MV-4-11 (cell line): ENCODE data around the gene ACSBG1.
A peak's percentile ranks its signal among the peaks of the same experiment; 100 is the strongest.

Experiments used
- DNase-seq: peaks from one replicate; lab custom pipeline; 2025; lab: John Stamatoyannopoulos, UW

The ACSBG1 gene

GRCh38 chr15:78234515-78235040 is at the start of gene ACSBG1:
TSS of gene ACSBG1 (minus strand) at chr15:78234565. CDS start at chr15:78234501, 64 bp downstream.
- no peak for DNase-seq

DNA sequence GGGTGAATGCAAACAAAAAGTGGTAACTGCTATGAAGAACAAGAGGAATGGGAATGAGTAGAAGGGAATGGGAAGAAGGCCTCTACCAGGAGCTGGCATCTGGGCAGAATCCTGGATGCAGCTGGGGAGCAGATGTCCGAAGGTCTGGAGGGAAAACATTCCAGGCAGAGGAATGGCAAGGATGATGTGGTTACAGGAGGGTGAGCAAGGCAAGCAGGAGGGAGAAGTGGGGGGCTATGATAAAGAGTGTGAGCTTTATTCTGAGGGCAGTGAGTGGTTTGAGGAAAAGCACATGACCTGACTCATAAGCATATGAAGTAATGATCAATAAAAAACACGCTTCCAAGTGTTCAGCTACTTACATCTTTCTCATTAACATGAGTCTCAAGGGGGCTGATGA is 48.0 kb upstream of the ACSBG1 start:
- no peak for DNase-seq

DNA sequence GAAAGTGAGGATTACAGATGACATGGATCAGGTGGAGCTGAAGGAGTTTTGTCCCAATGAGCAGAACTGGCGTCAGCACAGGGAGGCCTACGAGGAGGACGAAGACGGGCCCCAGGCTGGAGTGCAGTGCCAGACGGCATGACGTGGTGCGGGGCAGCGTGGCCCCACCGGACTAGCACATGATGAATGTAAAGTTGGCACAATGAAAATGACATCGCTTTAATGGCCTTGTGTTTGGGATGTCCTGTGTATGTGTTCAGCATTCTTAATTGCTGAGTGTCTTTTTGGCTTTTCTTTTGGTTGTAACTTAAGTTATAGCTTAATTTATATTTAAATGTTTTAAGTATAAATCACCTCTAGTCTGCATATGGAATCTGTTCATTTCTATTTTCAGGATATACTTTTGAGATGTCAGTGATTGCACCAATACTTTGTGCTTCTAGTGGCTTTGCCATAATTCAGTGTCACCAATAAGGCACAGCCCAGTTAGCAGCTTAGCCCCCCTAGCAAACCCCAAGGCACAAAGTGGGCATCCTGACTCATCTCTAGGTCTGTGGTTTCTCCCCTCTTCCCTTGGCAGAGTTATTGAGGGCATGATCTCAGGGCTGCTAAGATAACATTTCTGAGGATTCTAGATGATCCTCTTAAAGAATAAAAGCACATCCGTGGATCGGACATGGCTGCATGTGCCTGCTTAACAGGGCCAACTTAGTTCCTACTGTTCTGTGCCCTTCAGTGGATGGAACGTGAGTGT is 46.1 kb upstream of the ACSBG1 start:
- DNase-seq: no peak

- DNase-seq: no peak
These were observed 41.9 kb upstream of the ACSBG1 start for GRCh38 chr15:78276064-78276943.

DNA sequence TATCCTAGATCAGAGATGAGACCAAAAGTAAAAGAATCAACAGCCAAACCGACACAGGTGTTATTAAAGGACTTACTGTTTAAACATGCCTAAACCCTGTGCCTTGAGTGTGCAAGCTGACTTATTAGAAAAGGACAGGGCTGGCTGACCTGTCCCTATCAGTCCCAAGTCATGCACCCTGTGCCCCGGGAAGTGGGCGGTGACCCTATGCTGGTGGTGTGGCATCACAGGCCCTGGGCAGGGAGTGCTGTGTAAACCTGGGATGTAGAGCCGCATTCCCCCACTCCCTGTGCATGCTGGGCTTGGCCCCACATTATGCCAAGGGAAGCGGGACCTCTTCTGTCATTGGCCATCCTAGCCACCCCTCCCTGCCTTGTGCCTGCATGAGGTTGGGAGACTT is 40.6 kb upstream of the ACSBG1 start:
- no peak for DNase-seq

GRCh38 chr15:78272776-78273175 is 38.4 kb upstream of the ACSBG1 start:
- no peak for DNase-seq

- no peak for DNase-seq
These were observed 38.0 kb upstream of the ACSBG1 start for GRCh38 chr15:78272316-78272715.

- no peak for DNase-seq
These were observed 32.4 kb upstream of the ACSBG1 start for GRCh38 chr15:78266806-78267205.

DNA sequence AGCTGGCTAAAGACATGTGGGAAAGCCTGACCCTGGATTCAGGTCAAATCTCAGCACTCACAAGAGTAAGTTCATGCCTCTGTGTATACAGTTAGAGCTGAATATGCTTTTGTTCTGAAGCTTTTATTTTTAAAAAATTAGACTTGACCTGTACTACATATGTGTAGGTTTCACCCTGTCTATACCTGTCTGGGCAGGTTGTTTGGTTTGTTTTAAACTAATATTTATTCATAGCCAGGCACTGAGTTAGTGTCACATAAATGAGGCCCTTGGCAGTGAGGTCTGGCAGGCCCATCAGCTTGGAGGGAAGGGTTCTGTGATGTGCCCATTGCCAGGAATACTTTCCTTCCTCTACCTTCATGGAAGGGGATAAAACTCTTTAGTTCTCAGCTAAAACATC is 31.9 kb upstream of the ACSBG1 start:
- no peak for DNase-seq

GRCh38 chr15:78265752-78266224 is 31.4 kb upstream of the ACSBG1 start:
- DNase-seq: peak; percentile 59

DNA sequence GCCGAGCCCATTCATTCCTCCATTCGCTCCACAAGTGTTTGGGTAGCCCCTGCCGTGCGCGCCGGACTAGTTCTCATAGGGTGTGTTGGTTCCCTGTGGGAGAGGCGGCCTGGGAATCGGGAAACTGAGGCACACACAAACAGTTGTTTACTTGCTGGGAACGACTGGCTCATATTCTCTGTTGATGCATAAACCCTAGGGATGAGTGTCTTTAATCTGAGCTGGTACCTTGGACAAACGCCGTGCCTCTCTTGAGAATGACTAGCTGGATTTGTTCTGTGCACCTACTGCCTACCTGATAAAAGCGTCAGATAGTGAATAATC is 30.7 kb upstream of the ACSBG1 start:
- DNase-seq: no peak

DNA sequence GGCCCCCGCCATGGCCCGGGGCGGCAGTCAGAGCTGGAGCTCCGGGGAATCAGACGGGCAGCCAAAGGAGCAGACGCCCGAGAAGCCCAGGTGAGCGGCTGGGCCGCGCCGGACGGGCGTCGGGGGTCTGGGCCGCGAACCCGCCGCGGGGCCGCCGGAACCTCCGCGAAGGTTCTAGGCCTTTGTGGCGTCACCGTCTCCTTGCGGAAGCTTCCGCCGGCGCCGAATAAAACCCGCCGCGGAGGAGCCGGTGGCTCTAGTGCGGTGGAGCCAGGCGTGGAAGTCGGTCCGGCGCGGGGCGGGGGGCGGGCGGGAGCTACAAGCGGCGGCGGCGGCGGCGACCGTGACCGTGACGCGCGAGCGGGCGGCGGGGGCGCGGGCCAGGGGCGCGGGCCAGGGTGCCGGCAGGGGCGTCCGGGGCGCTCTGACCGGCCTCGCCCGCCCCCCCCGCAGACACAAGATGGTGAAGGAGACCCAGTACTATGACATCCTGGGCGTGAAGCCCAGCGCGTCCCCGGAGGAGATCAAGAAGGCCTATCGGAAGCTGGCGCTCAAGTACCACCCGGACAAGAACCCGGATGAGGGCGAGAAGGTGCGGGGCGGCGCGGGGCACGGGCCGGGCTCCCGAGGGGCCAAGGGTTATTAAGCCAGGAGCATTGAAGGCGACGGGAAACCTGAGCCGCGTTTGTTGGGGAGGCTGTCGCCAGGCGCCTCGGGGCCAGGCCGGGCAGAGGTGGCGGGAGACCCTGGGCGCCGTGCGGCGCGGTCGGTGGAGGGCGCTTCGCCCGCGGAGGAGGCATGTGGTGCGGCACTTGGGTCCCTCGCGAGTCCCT is 30.2 kb upstream of the ACSBG1 start, which contains the start of gene DNAJA4:
TSS of gene DNAJA4 (plus strand) at position 259 of the 833 bp plus-strand sequence. CDS start at position 461, 202 bp downstream.
- DNase-seq: peak; percentile 33

DNA sequence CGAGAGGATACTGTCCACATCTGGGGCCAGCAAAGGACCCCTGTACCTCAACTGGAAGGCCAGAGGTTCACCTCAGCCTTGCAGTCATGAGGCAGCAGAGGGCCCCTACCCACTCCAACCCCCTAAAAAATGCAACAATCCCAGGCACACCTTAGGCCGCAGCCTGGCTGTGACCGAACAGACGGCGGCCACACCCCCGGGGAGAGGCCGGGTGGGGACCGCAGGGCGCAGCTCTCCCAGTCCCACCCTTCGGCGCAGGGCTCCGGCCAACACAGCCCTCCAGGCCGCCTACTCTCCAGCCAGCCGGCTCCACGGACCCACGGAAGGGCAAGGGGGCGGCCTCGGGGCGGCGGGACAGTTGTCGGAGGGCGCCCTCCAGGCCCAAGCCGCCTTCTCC is 29.5 kb upstream of the ACSBG1 start:
- DNase-seq: no peak

GRCh38 chr15:78263351-78263781 is 29.0 kb upstream of the ACSBG1 start:
- no peak for DNase-seq

DNA sequence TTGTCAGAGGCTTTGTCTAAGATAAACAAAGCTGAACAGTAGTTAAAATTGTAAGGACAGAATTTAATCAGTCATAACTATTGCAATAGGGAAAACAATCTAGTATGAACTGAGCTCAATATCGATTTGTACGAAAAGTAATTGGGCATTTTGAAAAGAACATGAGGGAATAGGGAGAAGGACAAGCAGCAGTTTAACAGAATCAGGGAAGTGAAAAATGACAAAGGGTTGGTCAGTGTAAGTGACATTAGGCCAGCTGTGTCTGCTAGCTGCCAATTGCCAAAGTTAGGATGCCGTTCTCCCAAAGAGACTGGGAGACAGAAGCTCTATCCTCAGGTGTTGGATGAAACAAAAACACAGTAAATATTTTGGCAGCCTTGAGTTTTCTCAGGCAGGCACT is 26.7 kb upstream of the ACSBG1 start:
- DNase-seq: no peak

DNA sequence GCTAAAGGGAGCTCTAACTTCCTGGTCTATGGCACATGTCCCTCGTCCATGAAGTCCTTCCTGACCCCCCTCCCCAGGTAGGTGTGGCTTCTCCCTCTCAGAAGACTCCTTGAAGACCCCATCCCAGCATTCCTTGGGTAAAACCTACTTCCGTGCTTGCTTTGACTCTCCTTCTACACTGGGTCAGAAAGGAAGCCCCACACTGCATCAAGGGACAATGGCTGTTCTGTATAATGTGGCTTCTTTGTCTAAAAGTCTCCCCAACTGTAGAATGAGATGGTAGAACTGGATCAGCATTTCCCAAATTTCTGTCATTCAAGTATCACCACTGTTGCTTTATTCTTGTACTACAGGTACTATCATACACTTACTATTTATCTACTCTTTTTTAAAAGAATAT is 26.1 kb upstream of the ACSBG1 start:
- DNase-seq: no peak

- DNase-seq: no peak
These were observed 24.9 kb upstream of the ACSBG1 start for GRCh38 chr15:78259232-78259631.

- no peak for DNase-seq
These were observed 23.3 kb upstream of the ACSBG1 start for GRCh38 chr15:78257681-78258080.

DNA sequence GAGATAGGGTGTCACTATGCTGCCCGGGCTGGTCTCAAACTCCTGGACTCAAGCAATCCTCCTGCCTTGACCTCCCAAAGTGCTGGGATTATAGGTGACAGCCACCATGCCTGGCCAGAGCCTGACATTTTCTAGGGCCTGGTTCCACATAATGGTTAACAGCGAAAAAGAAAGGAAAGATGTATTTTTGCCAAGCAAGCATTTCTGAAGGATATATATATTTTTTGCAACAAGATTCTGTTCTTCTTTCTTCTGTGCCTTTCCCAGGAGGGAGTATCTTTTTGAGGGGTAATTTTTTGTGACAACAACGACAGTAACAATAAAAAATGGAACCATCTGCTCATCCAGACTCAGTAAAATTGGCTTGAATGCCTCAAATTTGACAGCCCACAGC is 21.7 kb upstream of the ACSBG1 start:
- DNase-seq: no peak

GRCh38 chr15:78255421-78256043 is 21.2 kb upstream of the ACSBG1 start:
- no peak for DNase-seq

- no peak for DNase-seq
These were observed 16.8 kb upstream of the ACSBG1 start for GRCh38 chr15:78251136-78251535.
